SIG-M5 (cell line): Measurements from ENCODE around the gene CFHR4.
"Not testable (repeated sequence)": the region's sequence is repeated elsewhere in the genome, so short reads cannot be mapped to it uniquely, and the experiment has no call there.

Source experiments
- DNase-seq: peaks from one replicate; lab custom pipeline; 2025; lab: John Stamatoyannopoulos, UW

CFHR4 gene

DNA sequence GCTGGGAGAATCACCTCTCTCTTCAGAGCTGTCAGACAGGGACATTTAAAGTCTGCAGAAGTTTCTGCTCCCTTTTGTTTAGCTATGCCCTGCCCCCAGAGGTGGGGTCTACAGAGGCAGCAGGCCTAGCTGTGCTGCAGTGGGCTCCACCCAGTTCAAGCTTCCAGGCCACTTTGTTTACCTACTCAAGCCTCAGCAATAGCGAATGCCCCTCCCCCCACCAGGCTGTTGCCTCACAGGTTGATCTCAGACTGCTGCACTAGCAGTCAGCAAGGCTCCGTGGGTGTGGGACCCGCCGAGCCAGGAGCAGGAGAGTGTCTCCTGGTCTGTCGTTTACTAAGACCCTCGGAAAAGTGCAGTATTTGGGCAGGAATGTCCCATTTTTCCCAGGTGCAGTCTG, 53.6 kb downstream of the CFHR4 start:
- DNase-seq = not testable (repeated sequence)

DNA sequence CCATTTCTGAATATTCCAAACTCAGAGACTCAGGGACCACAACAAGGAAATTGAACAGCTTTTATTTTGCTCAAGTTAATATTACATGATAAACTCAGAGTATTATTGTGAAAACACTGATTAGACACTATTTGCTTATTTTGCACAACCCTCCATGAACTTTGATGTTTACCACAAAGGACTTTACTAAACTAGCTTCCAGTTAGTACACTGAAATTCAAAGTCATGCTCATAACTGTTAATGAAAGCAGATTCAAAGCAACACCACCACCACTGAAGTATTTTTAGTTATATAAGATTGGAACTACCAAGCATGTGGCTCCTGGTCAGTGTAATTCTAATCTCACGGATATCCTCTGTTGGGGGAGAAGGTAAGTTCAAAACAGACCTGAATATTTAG, 55.7 kb downstream of the CFHR4 start, which contains the start of gene CFHR2:
CFHR2 (plus strand) TSS at position 171 of the 400 bp plus-strand sequence; CDS start at position 314, 143 bp downstream.
- DNase-seq = not testable (repeated sequence)

DNA sequence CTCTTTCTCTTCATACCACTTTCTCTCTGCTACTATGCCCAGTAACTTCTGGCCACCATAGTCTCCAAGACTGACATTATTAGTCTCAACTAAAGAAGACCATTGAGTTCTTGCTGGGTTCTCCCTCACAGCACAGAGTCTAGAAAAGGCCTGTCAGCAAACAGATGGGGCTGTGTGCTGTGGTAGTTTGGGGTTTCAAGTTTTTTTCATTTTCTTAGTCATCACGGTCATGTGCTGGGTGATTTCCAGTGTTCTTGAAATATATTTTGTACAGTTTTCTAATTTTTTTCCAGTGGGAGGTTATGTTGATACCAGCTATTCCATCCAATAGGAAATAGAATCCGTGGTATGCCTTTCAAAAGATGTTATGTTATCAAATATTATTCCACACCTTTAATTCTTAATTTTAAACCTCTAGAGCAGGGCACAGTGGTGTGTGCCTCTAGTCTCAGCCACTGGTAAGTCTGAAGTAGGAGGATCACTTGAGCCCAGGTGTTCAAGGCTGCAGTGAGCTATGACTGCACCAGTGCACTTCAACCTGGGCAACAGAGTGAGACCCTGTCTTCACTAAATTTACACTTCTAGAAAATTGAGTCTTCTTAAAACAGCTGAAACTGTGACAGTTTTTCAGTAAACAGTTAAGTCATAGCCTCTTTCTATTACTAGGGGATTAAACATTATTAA, 64.0 kb downstream of the CFHR4 start:
- no peak for DNase-seq

DNA sequence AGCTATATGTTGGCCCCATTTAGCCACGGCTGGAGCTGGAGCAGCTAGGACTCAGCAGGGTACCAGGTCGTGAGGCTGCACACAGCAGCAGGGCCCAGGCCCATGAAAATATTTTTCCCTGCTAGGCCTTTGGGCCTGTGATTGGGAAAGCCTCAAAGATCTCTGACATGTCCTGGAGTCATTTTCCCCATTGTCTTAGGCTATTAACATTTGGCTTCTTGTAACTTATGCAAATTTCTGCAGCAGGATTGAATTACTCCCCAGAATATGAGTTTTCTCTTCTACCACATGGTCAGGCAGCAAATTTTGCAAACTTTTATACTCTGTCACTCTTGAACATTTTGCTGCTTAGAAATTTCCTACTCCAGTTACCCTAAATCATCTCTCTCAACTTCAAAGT, 66.9 kb downstream of the CFHR4 start:
- no peak for DNase-seq

DNA sequence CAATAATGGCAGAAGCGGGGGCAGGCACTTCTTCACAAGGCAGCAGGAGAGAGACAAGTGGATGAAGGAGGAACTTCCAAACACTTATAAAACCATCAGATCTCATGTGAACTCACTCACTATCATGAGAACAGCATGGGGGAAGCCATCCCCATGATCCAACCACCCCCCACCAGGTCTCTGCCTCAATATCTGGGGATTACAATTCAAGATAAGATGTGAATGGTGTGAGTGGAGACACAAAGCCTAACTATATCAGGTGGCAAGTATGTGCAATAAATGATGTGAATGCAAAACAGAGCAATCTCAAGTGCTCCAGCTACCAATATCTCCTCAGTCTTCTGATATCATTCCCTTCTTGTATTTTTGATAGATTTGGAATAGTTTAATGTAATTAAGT, 68.1 kb downstream of the CFHR4 start:
- DNase-seq = no peak

DNA sequence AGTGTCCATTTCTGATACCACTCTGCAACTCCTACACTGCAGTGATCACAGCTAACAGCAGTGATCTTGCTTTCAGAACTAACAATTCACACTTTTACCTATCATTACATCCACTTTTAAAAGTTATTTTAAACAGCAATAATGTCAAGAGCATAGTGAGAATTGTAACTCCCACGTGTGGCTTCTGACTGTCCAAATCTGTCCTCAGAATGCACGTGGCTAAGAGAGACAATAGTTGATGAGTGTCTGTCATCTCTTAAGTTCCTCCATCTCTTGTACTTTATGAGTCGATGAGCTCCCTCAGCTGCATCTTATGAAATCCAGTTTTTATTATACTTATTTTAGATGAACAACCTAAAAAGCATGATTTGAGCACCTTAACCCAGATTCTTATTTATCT, 73.0 kb downstream of the CFHR4 start:
- no peak for DNase-seq
